Fibroblast of peridontal ligament (primary cell): ENCODE data around the gene TBC1D22A.

Source experiments
- DNase-seq: peaks from one replicate; pipeline ENCODE4 v3.0.0-alpha.2; 2010; ENCODE audit errors: extremely low read depth

The TBC1D22A gene

GRCh38 chr22:47201996-47202818 lies 439.8 kb downstream of the TBC1D22A start:
- DNase-seq, result no peak

DNA sequence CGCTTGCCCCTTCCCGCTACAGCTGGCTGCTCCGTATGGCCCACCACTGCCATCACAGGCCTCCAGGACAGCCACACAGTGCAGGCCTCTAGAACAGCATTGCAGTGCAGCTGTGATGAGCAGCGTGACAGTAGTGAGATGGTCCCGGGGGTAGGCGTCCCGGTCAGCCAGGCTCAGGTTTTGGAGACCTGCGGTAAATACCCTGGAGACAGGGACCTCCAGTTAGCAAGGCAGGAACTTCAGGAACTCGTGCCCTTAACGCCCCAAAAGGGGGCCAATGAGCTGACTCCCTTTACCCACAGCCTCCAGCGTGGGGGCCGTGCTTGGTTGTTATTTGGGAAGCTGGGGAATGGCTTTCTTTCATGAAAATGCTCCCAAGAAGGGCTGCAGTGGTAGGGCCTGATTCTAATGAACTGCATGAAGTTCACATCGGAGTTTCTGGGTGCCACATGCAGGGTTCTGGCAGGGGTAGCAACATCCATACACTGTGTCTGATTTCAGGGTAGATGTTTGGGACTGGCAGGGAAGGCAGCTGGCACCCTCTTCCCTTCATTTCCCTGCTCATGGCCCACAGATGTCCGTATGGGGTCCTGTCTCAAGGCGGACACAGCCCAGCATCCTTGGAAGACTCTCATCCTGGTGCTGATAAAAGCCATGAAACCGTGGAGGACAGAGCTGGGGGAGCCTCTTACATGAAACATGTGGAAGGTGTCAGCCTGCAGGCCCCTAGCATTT lies 440.5 kb downstream of the TBC1D22A start:
- DNase-seq, result no peak

DNA sequence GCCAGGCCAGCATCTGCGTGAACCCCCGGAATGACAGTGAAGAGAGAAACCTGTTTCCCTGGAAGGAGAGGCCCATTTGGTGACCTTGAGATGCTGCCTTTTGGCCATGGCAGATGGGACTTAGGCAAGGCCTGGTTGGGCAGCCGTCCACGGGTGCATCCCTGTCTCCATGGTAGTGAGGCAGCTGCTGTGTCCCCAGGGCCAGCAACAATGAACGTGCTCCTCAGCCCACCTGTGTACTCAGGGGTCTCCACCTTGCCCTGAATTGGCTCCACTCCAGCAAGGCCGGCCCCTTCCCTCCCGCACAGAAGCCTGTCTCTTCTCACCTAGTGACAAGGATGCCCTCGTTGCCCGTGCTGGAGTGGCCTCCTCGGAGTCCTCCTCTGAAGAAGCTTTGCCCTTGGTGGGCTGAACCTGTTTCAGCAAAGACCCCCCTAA lies 441.1 kb downstream of the TBC1D22A start:
- no peak for DNase-seq

DNA sequence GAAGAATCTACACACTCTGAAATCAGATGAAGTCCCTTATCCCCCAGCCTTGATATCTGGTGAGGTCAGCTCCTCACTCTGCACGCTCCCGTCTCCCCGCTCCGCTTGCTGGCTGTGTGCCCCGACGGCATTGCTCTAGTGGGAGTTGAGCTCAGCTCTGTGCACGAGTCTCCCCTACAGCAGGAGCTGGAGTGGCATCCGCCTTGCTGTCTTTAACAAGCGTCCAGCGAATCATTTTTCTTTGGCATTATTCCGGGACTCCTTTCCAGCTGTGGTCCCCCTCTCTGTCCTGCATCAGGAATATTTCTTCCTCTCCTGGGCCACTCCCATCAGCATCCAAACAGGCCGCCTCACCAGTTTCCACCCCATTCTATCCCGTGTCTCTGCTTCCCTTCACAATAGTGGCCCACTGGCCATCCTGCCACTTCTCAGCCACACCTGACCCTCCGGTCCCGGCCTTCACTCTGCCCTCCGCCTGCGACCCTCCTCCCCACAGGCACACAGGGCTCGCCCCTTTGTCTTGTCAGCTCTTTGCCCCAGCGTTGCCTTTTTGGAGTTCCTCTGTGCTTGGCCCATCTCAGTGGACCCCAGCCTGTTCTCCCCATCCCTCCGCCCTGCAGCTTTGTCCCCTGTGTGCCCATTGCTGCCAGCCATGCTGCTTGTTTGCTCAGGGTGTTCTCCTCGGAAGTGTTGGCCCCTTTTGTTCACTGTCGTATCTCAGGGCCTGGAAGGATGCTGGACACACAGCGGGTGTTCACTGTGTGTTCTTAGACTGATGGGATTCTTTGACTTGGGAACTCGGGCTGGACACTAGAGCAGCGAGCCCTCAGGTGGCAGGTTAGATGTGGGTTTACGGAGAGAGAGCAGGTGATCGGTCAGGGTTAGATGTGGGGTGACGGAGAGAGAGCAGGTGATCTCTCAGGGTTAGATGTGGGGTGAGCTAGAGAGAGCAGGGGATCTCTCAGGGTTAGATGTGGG lies 441.8 kb downstream of the TBC1D22A start:
- DNase-seq, result no peak

- no peak for DNase-seq
Observed at GRCh38 chr22:47205081-47205491, 442.6 kb downstream of the TBC1D22A start.

- no peak for DNase-seq
Observed at GRCh38 chr22:47205554-47205953, 443.1 kb downstream of the TBC1D22A start.

DNA sequence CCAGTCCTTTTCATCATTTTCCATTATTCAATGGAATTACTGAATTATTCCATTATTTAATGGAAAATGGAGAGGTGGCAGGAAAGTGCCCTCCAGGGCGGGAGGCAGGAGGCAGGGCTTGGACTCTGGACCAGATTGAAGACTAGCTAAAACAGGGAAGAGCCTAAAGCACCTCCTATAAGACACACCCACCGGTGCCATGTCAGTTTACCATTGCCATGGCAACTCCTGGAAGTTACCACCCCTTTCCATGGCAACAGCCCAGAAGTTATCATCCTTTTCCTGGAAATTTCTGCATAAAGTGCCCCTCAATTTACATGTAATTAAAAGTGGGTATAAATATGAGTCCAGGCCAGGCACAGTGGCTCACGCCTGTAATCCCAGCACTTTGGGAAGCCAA lies 443.7 kb downstream of the TBC1D22A start:
- DNase-seq, result no peak

- no peak for DNase-seq
Observed at GRCh38 chr22:47206666-47207218, 444.3 kb downstream of the TBC1D22A start.

GRCh38 chr22:47207387-47207786 lies 444.9 kb downstream of the TBC1D22A start:
- DNase-seq, result no peak

GRCh38 chr22:47207846-47208554 lies 445.6 kb downstream of the TBC1D22A start:
- no peak for DNase-seq

GRCh38 chr22:47208630-47209029 lies 446.2 kb downstream of the TBC1D22A start:
- DNase-seq, result no peak

DNA sequence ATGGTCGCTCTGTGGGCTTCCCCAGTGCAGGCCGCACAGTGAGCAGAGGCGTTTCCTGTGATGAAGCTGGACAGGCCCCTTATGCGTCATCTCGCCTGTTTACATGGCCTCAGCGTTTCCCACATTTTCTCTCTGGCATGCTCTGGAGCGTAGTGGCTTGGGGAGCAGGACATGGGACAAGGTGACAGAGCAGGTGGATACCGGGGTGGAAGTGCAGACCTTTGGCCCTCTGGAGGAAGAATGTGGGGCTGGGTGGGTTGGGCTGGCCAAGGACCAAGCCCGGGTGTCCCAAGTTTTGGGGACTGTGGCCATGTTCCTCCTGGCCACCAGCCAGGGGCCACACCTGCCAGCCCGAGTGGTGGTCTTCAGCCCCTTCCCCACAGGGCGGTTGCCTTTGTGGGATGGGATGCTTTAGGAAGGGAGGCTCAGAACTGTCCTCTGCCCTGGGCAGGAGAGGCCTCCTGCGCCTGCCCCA lies 446.6 kb downstream of the TBC1D22A start:
- DNase-seq, result no peak

DNA sequence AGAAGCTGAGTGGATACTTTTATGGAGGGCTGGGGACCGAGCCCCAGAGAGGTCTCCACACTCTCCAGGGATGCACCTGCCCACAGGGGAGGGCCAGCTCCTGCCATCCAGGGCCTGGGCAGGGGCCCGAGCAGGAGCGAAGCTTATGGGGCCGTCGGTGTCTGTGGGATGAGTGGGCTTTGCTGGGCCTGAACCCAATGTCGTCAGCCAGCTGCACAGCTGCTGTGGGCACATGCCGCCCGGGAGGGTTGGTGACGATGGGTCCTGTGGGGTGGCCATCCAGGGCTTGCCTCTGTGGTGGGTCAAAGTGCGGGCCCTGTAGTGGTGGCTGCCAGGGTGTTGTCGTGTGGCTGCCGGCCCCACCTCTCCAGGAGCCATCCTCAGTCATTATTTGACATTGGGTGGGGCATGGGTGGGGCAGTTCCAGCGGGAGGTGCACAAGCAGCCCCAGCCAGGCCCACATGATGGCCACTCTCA lies 447.1 kb downstream of the TBC1D22A start:
- no peak for DNase-seq

DNA sequence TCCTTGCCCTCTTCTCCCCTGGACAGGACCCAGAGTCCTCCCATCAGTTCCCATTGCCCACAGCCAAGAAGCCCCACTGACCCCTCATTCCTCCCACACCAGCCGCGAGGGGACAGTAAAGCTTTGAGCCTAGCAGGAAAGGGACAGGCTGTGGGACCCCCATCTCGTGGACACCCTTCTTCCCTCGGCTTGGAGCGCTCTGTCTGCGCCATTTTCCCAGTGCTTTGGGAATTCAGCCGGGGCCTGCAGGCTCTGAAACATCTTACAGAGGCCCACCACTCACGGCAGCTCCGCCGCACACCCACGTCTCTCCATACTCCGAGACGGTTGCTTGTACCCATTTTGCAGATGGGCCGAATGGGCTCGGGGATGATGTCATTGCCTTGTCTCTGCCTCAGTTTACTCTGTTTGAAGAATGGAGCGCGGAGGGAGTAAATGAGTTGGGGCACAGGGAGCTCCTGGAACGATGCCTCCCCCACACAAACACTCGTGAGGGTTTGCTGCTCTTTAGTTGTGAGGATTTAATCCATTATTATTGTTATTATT lies 447.7 kb downstream of the TBC1D22A start:
- no peak for DNase-seq

- no peak for DNase-seq
Observed at GRCh38 chr22:47210686-47211085, 448.2 kb downstream of the TBC1D22A start.

- DNase-seq, result no peak
Observed at GRCh38 chr22:47213571-47214230, 451.3 kb downstream of the TBC1D22A start.

- DNase-seq, result no peak
Observed at GRCh38 chr22:47215851-47216250, 453.4 kb downstream of the TBC1D22A start.

DNA sequence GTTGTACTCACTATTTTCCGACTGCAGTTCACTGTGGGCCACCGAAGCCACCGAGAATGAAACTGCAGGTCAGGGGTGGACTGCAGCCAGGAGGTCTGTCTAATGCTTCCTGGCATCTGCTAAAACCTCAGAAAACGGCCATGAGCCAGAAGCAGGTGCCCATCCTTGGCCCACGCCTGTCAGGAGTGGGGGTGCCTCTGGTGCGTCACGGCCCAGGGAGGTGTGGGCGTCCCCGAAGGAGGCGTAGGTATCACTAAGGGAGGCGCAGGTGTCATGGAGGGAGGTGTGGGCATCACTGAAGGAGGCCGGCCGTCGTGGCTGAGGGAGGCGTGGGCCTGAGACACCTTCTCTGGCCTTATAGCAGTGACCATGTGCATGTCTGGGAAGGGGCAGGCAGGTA lies 456.2 kb downstream of the TBC1D22A start:
- DNase-seq, result no peak

- no peak for DNase-seq
Observed at GRCh38 chr22:47219789-47220188, 457.3 kb downstream of the TBC1D22A start.

- no peak for DNase-seq
Observed at GRCh38 chr22:47220752-47221151, 458.3 kb downstream of the TBC1D22A start.
